MM.1S (cell line): Measurements from ENCODE around the gene GPR26.

ENCODE experiments used
- CTCF ChIP-seq: fragments of 300-600 bp; sonication (generic); IDR thresholded peaks from 2 replicates; pipeline ENCODE4 v1.5.1; 2016; ENCODE audit warnings: antibody characterized with exemption, low read length, mixed read lengths
- EZH2 ChIP-seq: fragments of 300-600 bp; sonication (generic); optimal IDR thresholded peaks from 2 replicates; pipeline ENCODE3; 2017; ENCODE audit warnings: low read depth, mild to moderate bottlenecking, antibody characterized with exemption, low read length, mixed read lengths

- no peak for TF ChIP-seq CTCF
- no peak for TF ChIP-seq EZH2
Observed at GRCh38 chr10:123640016-123640535, 26.1 kb upstream of the GPR26 start.
